Stimulated activated CD8-positive, alpha-beta memory T cell treated with anti-CD3 and anti-CD28 coated beads, Interleukin-12 subunit alpha, Interleukin-12 subunit beta, amount 100 ng/mL, for 4 hours (primary cell): Measurements from ENCODE around the gene SLC35B2.

Source experiments
- DNase-seq: peaks from one replicate; pipeline ENCODE4 v3.0.0-alpha.2; 2020; ENCODE audit warnings: low read depth

SLC35B2 gene

GRCh38 chr6:44253307-44254101 lies 3.8 kb downstream of the SLC35B2 start:
- no peak for DNase-seq

GRCh38 chr6:44251576-44252524 lies 5.5 kb downstream of the SLC35B2 start:
- no peak for DNase-seq

- no peak for DNase-seq
These were observed 6.6 kb downstream of the SLC35B2 start for GRCh38 chr6:44250718-44251123.

- DNase-seq = no peak
These were observed 7.1 kb downstream of the SLC35B2 start for GRCh38 chr6:44250067-44250717.

- DNase-seq = no peak
These were observed 8.1 kb downstream of the SLC35B2 start for GRCh38 chr6:44249082-44249748.

- DNase-seq = no peak
These were observed 8.7 kb downstream of the SLC35B2 start for GRCh38 chr6:44248579-44248978.

- peak; percentile 89 for DNase-seq
These were observed 9.7 kb downstream of the SLC35B2 start for GRCh38 chr6:44247338-44248302.

GRCh38 chr6:44246663-44247337 lies 10.5 kb downstream of the SLC35B2 start, which contains the start of gene HSP90AB1:
Gene HSP90AB1 (plus strand): TSS chr6:44247101. CDS start chr6:44248630, 1,529 bp downstream.
- peak; percentile 91 for DNase-seq

GRCh38 chr6:44245912-44246662 lies 11.2 kb downstream of the SLC35B2 start:
- peak; percentile 82 for DNase-seq

- DNase-seq = no peak
These were observed 11.9 kb downstream of the SLC35B2 start for GRCh38 chr6:44245391-44245911.

- no peak for DNase-seq
These were observed 14.0 kb downstream of the SLC35B2 start for GRCh38 chr6:44243345-44243744.

- no peak for DNase-seq
These were observed 18.5 kb downstream of the SLC35B2 start for GRCh38 chr6:44238687-44239350.

GRCh38 chr6:44237813-44238433 lies 19.4 kb downstream of the SLC35B2 start:
- DNase-seq = peak; percentile 68

- DNase-seq = peak; percentile 55
These were observed 20.1 kb downstream of the SLC35B2 start for GRCh38 chr6:44237021-44237812.

GRCh38 chr6:44235891-44236516 lies 21.3 kb downstream of the SLC35B2 start:
- DNase-seq = no peak

GRCh38 chr6:44235269-44235668 lies 22.1 kb downstream of the SLC35B2 start:
- DNase-seq = no peak
